NT2/D1 (cell line): ENCODE results near the gene MAP2K6.

Source experiments
- DNase-seq: peaks from one replicate; pipeline ENCODE4 v3.0.0-alpha.2; 2011; ENCODE audit warnings: low read depth, low spot score
- H3K27me3 ChIP-seq: 2 replicates; pipeline ENCODE4 v1.6.0; 2011; ENCODE audit warnings: mild to moderate bottlenecking; ENCODE audit not compliant: insufficient read length, insufficient read depth
- H3K36me3 ChIP-seq: 2 replicates; pipeline ENCODE4 v1.6.1; 2011; ENCODE audit warnings: mild to moderate bottlenecking, low read length, mixed read lengths; ENCODE audit not compliant: insufficient read depth, insufficient read length
- H3K4me1 ChIP-seq: 2 replicates; pipeline ENCODE4 v1.5.1; 2011; ENCODE audit not compliant: insufficient read depth, insufficient read length
- H3K4me3 ChIP-seq: 2 replicates; pipeline ENCODE4 v1.5.1; 2011; ENCODE audit warnings: low read depth; ENCODE audit not compliant: insufficient read length
- H3K9ac ChIP-seq: 2 replicates; pipeline ENCODE4 v1.6.0; 2011; ENCODE audit warnings: low read depth; ENCODE audit not compliant: insufficient read length
- H3K9me3 ChIP-seq: 2 replicates; pipeline ENCODE4 v1.5.1; 2011; ENCODE audit warnings: mild to moderate bottlenecking, low read length; ENCODE audit not compliant: insufficient read depth
- SUZ12 ChIP-seq: IDR thresholded peaks from 2 replicates; pipeline ENCODE4 v1.6.1; 2011; ENCODE audit not compliant: insufficient read length, insufficient read depth; ENCODE audit errors: extremely low read depth
- YY1 ChIP-seq: IDR thresholded peaks from 2 replicates; pipeline ENCODE4 v1.6.1; 2011; ENCODE audit not compliant: insufficient read length, insufficient read depth
- ZNF274 ChIP-seq: IDR thresholded peaks from 2 replicates; pipeline ENCODE4 v1.6.1; 2011; ENCODE audit warnings: mild to moderate bottlenecking, low read depth, low read length

MAP2K6 gene

DNA sequence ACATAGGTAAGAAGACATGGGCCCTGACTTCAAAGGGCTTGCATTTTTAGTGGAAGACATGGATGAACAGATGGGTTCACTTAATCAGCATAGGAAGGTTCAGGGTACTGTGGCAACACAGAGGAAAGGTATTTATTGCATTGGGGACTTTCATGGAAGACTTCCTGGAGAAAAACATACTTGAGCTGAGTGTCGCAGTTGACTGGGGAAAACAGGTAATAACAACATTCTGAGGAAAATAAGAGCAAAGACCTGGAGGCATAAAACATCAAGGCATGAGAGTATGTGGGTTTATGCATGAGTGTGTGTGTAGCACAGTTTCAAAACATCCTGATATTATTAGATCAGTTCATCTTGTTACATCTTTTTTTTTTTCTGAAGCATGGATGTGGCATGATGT is 82.7 kb downstream of the MAP2K6 start:
- Histone ChIP-seq H3K4me1 (peaks cover 1% of the 10 kb centered on the region), H3K27me3 (no peaks in the 10 kb centered on the region), H3K36me3 (no peaks in the 10 kb centered on the region), H3K4me3 (no peak overlapping the region), H3K9ac (no peak overlapping the region), H3K9me3 (no peaks in the 10 kb centered on the region)
- TF ChIP-seq SUZ12, result no peak
- no peak for TF ChIP-seq ZNF274
- no peak for TF ChIP-seq YY1
- DNase-seq, result no peak

- no peak for DNase-seq
- Histone ChIP-seq H3K9ac (no peak overlapping the region), H3K36me3 (no peaks in the 10 kb centered on the region), H3K4me3 (no peak overlapping the region), H3K27me3 (no peaks in the 10 kb centered on the region), H3K4me1 (peaks cover 3% of the 10 kb centered on the region), H3K9me3 (no peaks in the 10 kb centered on the region)
- TF ChIP-seq SUZ12, result no peak
- TF ChIP-seq YY1, result no peak
- no peak for TF ChIP-seq ZNF274
These were observed 84.8 kb downstream of the MAP2K6 start for GRCh38 chr17:69499318-69499717.

GRCh38 chr17:69500911-69501429 is 86.5 kb downstream of the MAP2K6 start:
- H3K9me3 ChIP-seq, result no peaks in the 10 kb centered on the region
- no peak for DNase-seq
- no peaks in the 10 kb centered on the region for H3K36me3 ChIP-seq
- TF ChIP-seq ZNF274 (no peak), YY1 (no peak), SUZ12 (no peak)
- peaks cover 3% of the 10 kb centered on the region for H3K4me1 ChIP-seq
- no peaks in the 10 kb centered on the region for H3K27me3 ChIP-seq
- no peak overlapping the region for H3K4me3 ChIP-seq
- H3K9ac ChIP-seq, result no peak overlapping the region

- DNase-seq, result no peak
- no peak overlapping the region for H3K4me3 ChIP-seq
These were observed 87.3 kb downstream of the MAP2K6 start for GRCh38 chr17:69501591-69502468.

DNA sequence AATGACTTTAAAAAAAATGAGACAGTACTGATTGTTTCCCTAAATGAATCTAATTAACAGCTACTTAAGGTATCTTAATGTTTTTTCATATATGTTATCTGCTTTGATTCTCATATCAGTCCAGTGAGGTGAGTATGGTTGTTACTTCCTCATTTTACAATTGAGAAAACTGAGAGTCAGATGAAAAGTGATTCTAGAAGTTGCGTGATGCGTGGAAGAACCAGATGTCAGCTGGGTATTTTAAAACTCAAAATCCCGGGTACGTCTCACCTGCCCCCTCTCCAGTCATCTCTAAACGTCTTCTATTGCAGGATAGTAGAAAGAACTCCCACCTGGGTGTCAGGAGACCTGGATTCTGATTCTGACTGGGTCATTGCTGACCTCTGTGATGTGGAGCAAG is 89.2 kb downstream of the MAP2K6 start:
- Histone ChIP-seq H3K36me3 (no peaks in the 10 kb centered on the region), H3K27me3 (no peaks in the 10 kb centered on the region), H3K4me3 (no peak overlapping the region), H3K4me1 (peaks cover 3% of the 10 kb centered on the region), H3K9ac (no peak overlapping the region), H3K9me3 (no peaks in the 10 kb centered on the region)
- no peak for TF ChIP-seq SUZ12
- no peak for TF ChIP-seq ZNF274
- TF ChIP-seq YY1, result no peak
- no peak for DNase-seq

More at GRCh38 chr17:69501591-69502468, 87.3 kb downstream of the MAP2K6 start:
- Histone ChIP-seq H3K36me3 (no peaks in the 10 kb centered on the region), H3K27me3 (no peaks in the 10 kb centered on the region), H3K9me3 (no peaks in the 10 kb centered on the region), H3K9ac (peak overlapping the region; percentile 51), H3K4me1 (peaks cover 3% of the 10 kb centered on the region)
- TF ChIP-seq SUZ12, result no peak
- TF ChIP-seq YY1, result no peak
- no peak for TF ChIP-seq ZNF274

GRCh38 chr17:69505740-69506139 is 91.2 kb downstream of the MAP2K6 start:
- DNase-seq, result no peak
- no peaks in the 10 kb centered on the region for H3K27me3 ChIP-seq
- H3K36me3 ChIP-seq, result no peaks in the 10 kb centered on the region
- no peak for TF ChIP-seq YY1
- TF ChIP-seq ZNF274, result no peak
- no peak for TF ChIP-seq SUZ12
- no peak overlapping the region for H3K9ac ChIP-seq
- H3K9me3 ChIP-seq, result no peaks in the 10 kb centered on the region
- H3K4me1 ChIP-seq, result peaks cover 3% of the 10 kb centered on the region
- H3K4me3 ChIP-seq, result no peak overlapping the region

- Histone ChIP-seq H3K4me1 (peaks cover 3% of the 10 kb centered on the region), H3K36me3 (no peaks in the 10 kb centered on the region), H3K4me3 (no peak overlapping the region), H3K9ac (no peak overlapping the region), H3K9me3 (no peaks in the 10 kb centered on the region), H3K27me3 (no peaks in the 10 kb centered on the region)
- DNase-seq, result no peak
- no peak for TF ChIP-seq SUZ12
- no peak for TF ChIP-seq YY1
- TF ChIP-seq ZNF274, result no peak
These were observed 92.0 kb downstream of the MAP2K6 start for GRCh38 chr17:69506489-69506888.
